Activated T-cell treated with anti-CD3 and anti-CD28 coated beads for 48 hours (primary cell): ENCODE results near the gene ECE2.
"Not testable (repeated sequence)": the region's sequence is repeated elsewhere in the genome, so short reads cannot be mapped to it uniquely, and the experiment has no call there.

Experiments used
- DNase-seq: peaks from one replicate; pipeline ENCODE4 v3.0.0-alpha.2; 2020; ENCODE audit warnings: low read depth

ECE2 gene

GRCh38 chr3:184336547-184337398 is 61.0 kb downstream of the ECE2 start:
- DNase-seq, result no peak

GRCh38 chr3:184337399-184337714 is 61.5 kb downstream of the ECE2 start, which contains the start of gene FAM131A:
Gene FAM131A (plus strand): TSS chr3:184337600. CDS start chr3:184337631, 31 bp downstream.
- DNase-seq, result no peak

- DNase-seq, result no peak
These were observed 62.2 kb downstream of the ECE2 start for GRCh38 chr3:184337981-184338380.

GRCh38 chr3:184338511-184338945 is 62.7 kb downstream of the ECE2 start:
- DNase-seq, result no peak

- DNase-seq, result no peak
These were observed 63.2 kb downstream of the ECE2 start for GRCh38 chr3:184339001-184339400.

- not testable (repeated sequence) for DNase-seq
These were observed 63.8 kb downstream of the ECE2 start for GRCh38 chr3:184339451-184340135.

- no peak for DNase-seq
These were observed 66.1 kb downstream of the ECE2 start for GRCh38 chr3:184341925-184342324.
